Suprapubic skin (tissue), 4 donors: ENCODE measurements around the gene RPS21. TPM values are rescaled to one million over a fixed set of nuclear protein-coding genes. Genes with fewer than 3 reads are reported as not detected.

Experiments
- DNase-seq, 2 donors: peaks; one replicate each; pipeline ENCODE4 v3.0.0-alpha.2; 2019; ENCODE audit warnings: low spot score in 2 of 2
- H3K27ac ChIP-seq: fragments of 200-600 bp; sonication (generic); one replicate; pipeline ENCODE4 v1.5.1; 2019
- H3K27me3 ChIP-seq: fragments of 200-600 bp; sonication (generic); one replicate; pipeline ENCODE4 v1.5.1; 2019
- H3K36me3 ChIP-seq: fragments of 200-600 bp; sonication (generic); one replicate; pipeline ENCODE4 v1.5.1; 2019
- H3K4me1 ChIP-seq: fragments of 200-600 bp; sonication (generic); one replicate; pipeline ENCODE4 v1.5.1; 2019
- H3K4me3 ChIP-seq: fragments of 200-600 bp; sonication (generic); one replicate; pipeline ENCODE4 v1.5.1; 2019; ENCODE audit warnings: mild to moderate bottlenecking
- H3K9me3 ChIP-seq: fragments of 200-600 bp; sonication (generic); one replicate; pipeline ENCODE4 v1.5.1; 2019
- EP300 ChIP-seq: sonication (generic); formaldehyde crosslinking; IDR thresholded peaks from one replicate; pipeline ENCODE4 v1.6.1; 2017; ENCODE audit warnings: antibody characterized with exemption
- POLR2A ChIP-seq, 2 donors: fragments of 450-650 bp; IDR thresholded peaks; one replicate each; pipeline ENCODE4 v1.6.1; 2017; ENCODE audit warnings: antibody characterized with exemption in 2 of 2, mild to moderate bottlenecking in 2 of 2, moderate library complexity in 2 of 2
- POLR2AphosphoS5 ChIP-seq, 3 donors: sonication (generic); formaldehyde crosslinking; IDR thresholded peaks; one replicate each; pipeline ENCODE4 v1.6.1; 2017; ENCODE audit warnings: antibody characterized with exemption in 3 of 3
- WGBS: methylation state at CpG from one replicate; pipeline ENCODE4 v1.1.5; 2018; 5-methylcytosine and 5-hydroxymethylcytosine counted together
- total RNA-seq, 4 donors: library from RNA; depleted of rRNA; stranded (reverse); fragments of >200 nt; gene quantifications; one replicate each; pipeline ENCODE4 v1.1.0, GENCODE V29; 2016
- TF ChIP-seq, protein P1 (sequence below), 2 donors: fragments of 200-600 bp in 1 of 2; fragments of 450-650 bp in 1 of 2; sonication (generic) in 1 of 2; IDR thresholded peaks; one replicate each; pipeline ENCODE4 v1.5.1; 2016 to 2019; ENCODE audit warnings: antibody characterized with exemption in 2 of 2, mild to moderate bottlenecking in 1 of 2, moderate library complexity in 1 of 2

Gene RPS21
- total RNA-seq, 4 donors from 2014 or later: 1,604 to 3,217 (median 2,363) TPM

DNA sequence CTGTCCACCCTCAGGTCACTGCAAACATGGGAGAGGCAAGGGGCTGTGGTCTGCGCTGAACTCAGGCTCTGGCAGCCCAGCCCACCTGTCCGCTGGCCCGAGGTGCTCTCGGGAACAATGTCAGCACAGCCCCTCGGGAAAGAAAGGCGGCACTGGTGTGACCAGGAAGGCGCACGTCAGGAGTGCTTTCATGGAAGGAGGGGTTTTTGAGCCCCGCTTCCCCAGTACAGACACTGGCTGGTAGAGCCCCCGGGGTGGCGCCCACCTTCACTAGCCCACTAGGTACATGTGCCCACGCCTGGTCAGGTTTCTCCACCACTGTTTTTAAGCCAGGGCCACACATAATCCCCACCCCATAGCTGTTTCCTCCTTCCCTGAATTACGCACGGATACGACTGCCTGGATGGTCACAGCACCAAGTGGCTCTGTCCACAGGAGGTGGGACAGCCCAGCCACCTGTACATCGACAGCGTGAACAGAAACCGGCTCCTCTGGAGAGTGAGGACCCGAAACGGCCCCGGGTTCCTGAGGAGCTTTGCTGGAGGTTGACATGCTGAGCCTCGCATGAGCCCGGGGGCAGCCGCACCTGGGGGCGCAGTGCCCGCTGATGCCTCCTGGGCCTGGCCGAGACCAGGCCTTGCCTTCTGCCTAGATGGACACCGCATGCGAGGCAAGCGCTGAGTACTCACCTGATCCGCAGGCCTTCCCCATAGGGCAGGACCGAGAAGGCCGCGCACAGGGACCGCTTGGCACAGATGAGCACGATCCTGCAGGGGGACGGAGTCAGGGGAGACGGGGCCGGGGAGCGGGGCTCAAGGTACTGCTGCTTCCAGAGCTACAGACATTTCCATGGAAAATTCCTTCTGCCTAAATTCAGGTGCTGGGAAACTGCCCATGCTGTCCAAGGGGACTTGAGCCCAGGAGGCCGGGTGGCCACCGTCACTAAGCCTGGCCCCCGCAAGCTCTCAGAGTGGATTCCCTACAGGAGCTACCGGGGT lies 7.6 kb downstream of the RPS21 start:
- 94% methylated on average over 17 of the region's 44 CpGs for WGBS
- Histone ChIP-seq H3K27ac (no peak overlapping the region), H3K36me3 (peaks cover 31% of the 10 kb centered on the region), H3K9me3 (no peaks in the 10 kb centered on the region), H3K4me3 (no peak overlapping the region), H3K4me1 (no peaks in the 10 kb centered on the region), H3K27me3 (no peaks in the 10 kb centered on the region)
- DNase-seq: no peak
- TF ChIP-seq POLR2AphosphoS5 (IDR thresholded peaks at IDR 0.05): no peak
- no peak for TF ChIP-seq EP300
- TF ChIP-seq, protein P1, sequence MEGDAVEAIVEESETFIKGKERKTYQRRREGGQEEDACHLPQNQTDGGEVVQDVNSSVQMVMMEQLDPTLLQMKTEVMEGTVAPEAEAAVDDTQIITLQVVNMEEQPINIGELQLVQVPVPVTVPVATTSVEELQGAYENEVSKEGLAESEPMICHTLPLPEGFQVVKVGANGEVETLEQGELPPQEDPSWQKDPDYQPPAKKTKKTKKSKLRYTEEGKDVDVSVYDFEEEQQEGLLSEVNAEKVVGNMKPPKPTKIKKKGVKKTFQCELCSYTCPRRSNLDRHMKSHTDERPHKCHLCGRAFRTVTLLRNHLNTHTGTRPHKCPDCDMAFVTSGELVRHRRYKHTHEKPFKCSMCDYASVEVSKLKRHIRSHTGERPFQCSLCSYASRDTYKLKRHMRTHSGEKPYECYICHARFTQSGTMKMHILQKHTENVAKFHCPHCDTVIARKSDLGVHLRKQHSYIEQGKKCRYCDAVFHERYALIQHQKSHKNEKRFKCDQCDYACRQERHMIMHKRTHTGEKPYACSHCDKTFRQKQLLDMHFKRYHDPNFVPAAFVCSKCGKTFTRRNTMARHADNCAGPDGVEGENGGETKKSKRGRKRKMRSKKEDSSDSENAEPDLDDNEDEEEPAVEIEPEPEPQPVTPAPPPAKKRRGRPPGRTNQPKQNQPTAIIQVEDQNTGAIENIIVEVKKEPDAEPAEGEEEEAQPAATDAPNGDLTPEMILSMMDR (IDR thresholded peaks at IDR 0.05): no peak
- no peak for TF ChIP-seq POLR2A (IDR thresholded peaks at IDR 0.05)

DNA sequence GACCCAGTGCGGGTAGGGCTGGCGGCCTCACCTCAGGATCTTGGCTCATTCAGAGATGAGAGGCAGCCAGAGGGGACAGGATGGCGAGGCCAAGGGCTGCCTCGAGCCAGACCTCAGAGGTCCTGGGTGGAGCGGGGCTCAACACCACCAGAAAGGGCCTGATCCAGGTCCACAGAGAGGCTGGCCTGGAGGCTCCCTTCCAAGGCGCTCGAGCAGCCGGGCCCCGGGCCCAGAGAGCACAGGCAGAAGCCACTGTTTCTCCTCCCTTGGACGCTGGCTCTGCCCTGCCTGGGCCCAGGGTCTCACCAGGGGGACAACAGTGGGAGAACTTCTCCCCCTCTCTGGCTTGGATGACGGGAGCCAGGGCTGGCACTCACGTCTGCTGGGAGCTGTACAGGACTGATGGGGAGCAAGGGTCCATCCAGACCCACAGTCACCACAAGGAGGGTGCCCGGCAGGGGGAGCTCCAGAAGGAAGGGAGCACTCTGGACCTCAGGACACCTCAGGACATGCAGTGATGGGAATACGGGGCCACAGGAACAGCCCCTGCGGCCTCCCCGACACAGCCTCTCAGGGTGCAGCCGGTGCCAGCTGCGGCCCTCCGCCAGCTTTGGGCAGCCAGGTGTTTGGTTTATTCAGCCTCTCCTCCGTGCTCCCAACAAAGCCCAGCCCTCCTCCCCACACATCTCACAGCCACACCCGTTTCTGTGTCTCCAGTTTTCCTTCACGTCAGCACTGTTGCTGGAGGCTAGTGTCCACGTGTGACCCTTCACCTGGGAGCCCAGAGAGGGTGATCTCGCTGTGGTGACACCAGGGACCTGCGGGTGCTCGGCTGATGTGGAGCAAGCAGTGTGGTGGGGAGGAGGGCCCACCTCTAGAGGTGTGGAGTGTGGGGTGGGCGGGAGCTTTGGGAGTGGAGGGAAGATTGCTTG lies 8.7 kb downstream of the RPS21 start:
- Histone ChIP-seq H3K4me1 (no peaks in the 10 kb centered on the region), H3K9me3 (no peaks in the 10 kb centered on the region), H3K27ac (no peak overlapping the region), H3K27me3 (no peaks in the 10 kb centered on the region), H3K36me3 (peaks cover 22% of the 10 kb centered on the region), H3K4me3 (no peak overlapping the region)
- DNase-seq: no peak
- WGBS: 79% methylated on average over 14 of the region's 27 CpGs
- TF ChIP-seq POLR2A (IDR thresholded peaks at IDR 0.05) (no peak), EP300 (no peak), POLR2AphosphoS5 (IDR thresholded peaks at IDR 0.05) (no peak)
- TF ChIP-seq, protein P1 (IDR thresholded peaks at IDR 0.05): no peak

DNA sequence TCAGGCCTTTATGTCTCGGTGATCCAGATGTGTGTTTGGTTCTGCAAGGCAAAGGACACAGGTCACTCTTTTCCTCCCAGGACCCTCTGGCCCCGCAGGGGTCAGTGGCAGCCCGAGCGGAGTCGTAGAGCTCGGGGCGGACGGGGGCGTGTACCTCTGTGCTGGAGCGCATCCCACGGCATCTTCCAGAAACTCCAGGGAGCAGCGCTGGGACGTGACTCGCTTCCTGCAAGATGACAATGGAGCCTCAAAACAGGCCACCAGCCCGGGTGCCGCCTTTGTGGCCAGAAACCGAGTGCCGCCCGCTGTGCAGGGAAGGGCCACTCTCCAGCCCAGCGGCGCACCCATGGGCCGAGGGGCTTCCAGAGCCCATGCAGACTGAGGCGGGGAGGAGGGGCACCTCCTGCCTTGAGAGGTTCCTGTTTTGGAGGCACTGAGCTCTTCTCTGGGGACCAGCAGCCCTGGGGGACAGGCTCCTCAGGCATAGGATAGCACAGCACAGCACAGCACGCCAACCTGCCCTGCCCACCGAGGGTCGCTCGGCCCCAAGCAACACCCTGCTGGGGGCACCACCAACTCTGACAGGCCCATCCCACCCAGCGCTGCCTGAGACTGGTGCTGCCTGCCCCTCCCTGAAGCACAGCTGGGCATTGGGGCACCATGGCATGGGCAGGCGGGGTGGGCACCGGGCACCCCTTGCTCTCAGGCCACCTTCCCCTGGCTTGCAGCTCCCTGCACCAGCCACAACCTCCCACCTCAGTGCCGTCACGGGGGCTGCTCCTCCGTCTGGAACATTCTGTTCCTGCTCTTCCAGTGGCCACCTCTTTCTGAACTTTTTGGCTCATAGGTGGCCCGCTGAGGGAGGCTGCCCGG lies 9.7 kb downstream of the RPS21 start:
- TF ChIP-seq, protein P1 (IDR thresholded peaks at IDR 0.05): no peak
- no peak for TF ChIP-seq EP300
- no peak for TF ChIP-seq POLR2AphosphoS5 (IDR thresholded peaks at IDR 0.05)
- TF ChIP-seq POLR2A (IDR thresholded peaks at IDR 0.05): no peak
- DNase-seq: no peak
- H3K27me3 ChIP-seq: no peaks in the 10 kb centered on the region
- no peak overlapping the region for H3K27ac ChIP-seq
- no peaks in the 10 kb centered on the region for H3K9me3 ChIP-seq
- no peaks in the 10 kb centered on the region for H3K4me1 ChIP-seq
- 91% methylated on average over 16 of the region's 35 CpGs for WGBS
- H3K36me3 ChIP-seq: peaks cover 22% of the 10 kb centered on the region
- H3K4me3 ChIP-seq: no peak overlapping the region

DNA sequence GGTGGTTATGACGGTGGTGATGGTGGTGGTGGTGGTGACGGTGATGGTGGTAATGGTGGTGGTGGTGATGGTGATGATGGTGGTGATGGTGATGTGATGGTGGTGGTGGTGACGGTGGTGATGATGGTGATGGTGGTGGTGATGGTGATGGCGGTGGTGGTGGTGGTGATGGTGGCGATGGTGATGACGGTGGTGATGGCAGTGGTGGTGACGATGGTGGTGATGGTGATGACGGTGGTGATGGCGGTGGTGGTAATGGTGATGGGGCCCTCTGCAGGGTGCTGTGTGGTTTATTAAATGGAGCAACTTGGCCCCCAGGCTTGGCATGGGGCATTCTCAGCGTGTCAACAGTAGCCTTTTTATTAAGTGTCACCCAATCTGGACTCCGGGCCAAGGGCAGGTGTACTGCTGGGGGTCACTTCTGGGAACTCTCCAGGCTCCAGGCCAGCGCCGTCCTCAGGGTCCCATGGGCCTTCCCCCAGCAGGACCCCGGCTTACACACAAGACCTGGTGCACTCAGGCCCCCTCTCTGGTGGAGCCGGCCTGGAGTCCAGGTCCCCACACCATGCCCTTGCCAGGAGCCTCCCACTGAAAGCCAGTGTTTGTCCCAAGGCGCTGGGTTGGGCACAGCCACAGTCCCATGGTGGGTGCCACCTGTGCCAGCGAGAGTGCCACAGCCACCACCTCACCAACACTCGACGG lies 11.4 kb downstream of the RPS21 start:
- TF ChIP-seq, protein P1 (IDR thresholded peaks at IDR 0.05): no peak
- no peak for TF ChIP-seq POLR2AphosphoS5 (IDR thresholded peaks at IDR 0.05)
- TF ChIP-seq POLR2A (IDR thresholded peaks at IDR 0.05): no peak
- TF ChIP-seq EP300: no peak
- Histone ChIP-seq H3K27ac (no peak overlapping the region), H3K4me3 (no peak overlapping the region), H3K27me3 (no peaks in the 10 kb centered on the region), H3K36me3 (peaks cover 13% of the 10 kb centered on the region), H3K4me1 (no peaks in the 10 kb centered on the region), H3K9me3 (no peaks in the 10 kb centered on the region)
- WGBS: 85% methylated on average over 12 of the region's 19 CpGs
- no peak for DNase-seq
